HG02571 (cell line): ENCODE data around the gene AGMO.

Source experiments
- ATAC-seq: cut with Tn5 transposase; IDR thresholded peaks from one replicate; pipeline ENCODE4 v1.9.1; 2021; ENCODE audit warnings: mild to moderate bottlenecking, moderate library complexity; ENCODE audit not compliant: unreplicated experiment

Gene AGMO

GRCh38 chr7:15504351-15504750 is 57.5 kb downstream of the AGMO start:
- ATAC-seq = no peak

GRCh38 chr7:15503603-15504290 is 58.1 kb downstream of the AGMO start:
- ATAC-seq = no peak

- ATAC-seq = no peak
Observed at GRCh38 chr7:15498465-15498864, 63.4 kb downstream of the AGMO start.

GRCh38 chr7:15495170-15495569 is 66.6 kb downstream of the AGMO start:
- ATAC-seq = no peak

- ATAC-seq = no peak
Observed at GRCh38 chr7:15494711-15495110, 67.1 kb downstream of the AGMO start.

GRCh38 chr7:15491361-15491760 is 70.5 kb downstream of the AGMO start:
- no peak for ATAC-seq

GRCh38 chr7:15490291-15490690 is 71.5 kb downstream of the AGMO start:
- no peak for ATAC-seq

GRCh38 chr7:15489861-15490260 is 72.0 kb downstream of the AGMO start:
- no peak for ATAC-seq

- ATAC-seq = no peak
Observed at GRCh38 chr7:15489383-15489782, 72.4 kb downstream of the AGMO start.

GRCh38 chr7:15488401-15488800 is 73.4 kb downstream of the AGMO start:
- no peak for ATAC-seq

- ATAC-seq = no peak
Observed at GRCh38 chr7:15487896-15488295, 73.9 kb downstream of the AGMO start.

GRCh38 chr7:15485998-15486397 is 75.8 kb downstream of the AGMO start:
- ATAC-seq = no peak

GRCh38 chr7:15485431-15485830 is 76.4 kb downstream of the AGMO start:
- ATAC-seq = no peak

- no peak for ATAC-seq
Observed at GRCh38 chr7:15481132-15481531, 80.7 kb downstream of the AGMO start.

GRCh38 chr7:15478401-15478800 is 83.4 kb downstream of the AGMO start:
- no peak for ATAC-seq

GRCh38 chr7:15476531-15476918 is 85.3 kb downstream of the AGMO start:
- ATAC-seq = no peak

- ATAC-seq = no peak
Observed at GRCh38 chr7:15475808-15476530, 85.8 kb downstream of the AGMO start.

GRCh38 chr7:15471669-15471950 is 90.2 kb downstream of the AGMO start:
- ATAC-seq = no peak

- ATAC-seq = no peak
Observed at GRCh38 chr7:15470825-15471668, 90.8 kb downstream of the AGMO start.

- ATAC-seq = no peak
Observed at GRCh38 chr7:15464667-15465121, 97.1 kb downstream of the AGMO start.

- no peak for ATAC-seq
Observed at GRCh38 chr7:15463801-15464666, 97.8 kb downstream of the AGMO start.
